Spleen (tissue), 7 donors: ENCODE data around the gene TNS2.

ENCODE experiments used
- POLR2A ChIP-seq, 3 donors: fragments of 450-650 bp; IDR thresholded peaks; one replicate each; pipeline ENCODE4 v1.5.1; 2017; ENCODE audit warnings: antibody characterized with exemption in 3 of 3, mild to moderate bottlenecking in 1 of 3
- TF ChIP-seq, protein P1 (sequence below), 11 experiments: fragments of 200-600 bp in 7 of 11; fragments of 450-650 bp in 4 of 11; sonication (generic) in 4 of 11; IDR thresholded peaks in 8 of 11; conservative IDR thresholded peaks in 3 of 11; 1 replicate in 7 of 11; 2 replicates in 4 of 11; pipeline versions ENCODE4 v1.4.0 to v1.8.0; 2016 to 2021; ENCODE audit warnings: antibody characterized with exemption in 11 of 11, inconsistent platforms in 4 of 11, mild to moderate bottlenecking in 1 of 11
- donor health status: DM: no; HTN: no; CAD: no; lungs with moderate emphysema.
- donor health status: DM: no; HTN: no; CAD: no.
- donor health status: DM: no; HTN: no; CAD: no.

DNA sequence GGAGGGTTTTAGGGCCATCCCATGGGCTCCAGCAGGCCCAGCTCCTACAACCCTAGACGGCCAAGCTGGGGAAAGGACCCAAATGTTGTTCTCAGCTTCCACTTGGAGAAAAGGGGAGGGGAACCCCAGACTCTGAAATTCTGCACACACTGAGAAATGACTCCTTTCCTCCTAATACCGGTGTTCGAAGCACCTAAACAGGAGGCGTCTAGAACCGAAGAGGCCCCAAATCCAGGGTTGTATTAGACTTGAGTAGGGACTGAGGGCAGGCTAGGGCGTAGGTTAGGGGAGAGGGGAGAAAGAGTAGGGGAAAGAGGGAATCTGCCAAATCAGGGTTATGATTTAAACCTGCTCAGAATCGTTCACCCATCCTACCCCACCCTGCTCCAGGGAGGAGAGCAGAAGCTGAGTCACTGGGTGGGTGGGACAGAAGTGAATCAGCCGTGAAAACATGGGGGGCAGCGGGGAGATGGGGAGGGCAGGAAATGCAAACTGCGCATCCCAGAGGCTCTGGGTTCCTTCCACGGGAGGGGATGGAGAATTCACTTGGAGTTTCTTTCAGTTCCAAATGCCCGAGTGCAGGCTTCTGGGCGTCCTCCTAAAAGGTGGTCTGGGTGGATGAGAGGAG, 48.6 kb downstream of the TNS2 start:
- TF ChIP-seq, protein P1, sequence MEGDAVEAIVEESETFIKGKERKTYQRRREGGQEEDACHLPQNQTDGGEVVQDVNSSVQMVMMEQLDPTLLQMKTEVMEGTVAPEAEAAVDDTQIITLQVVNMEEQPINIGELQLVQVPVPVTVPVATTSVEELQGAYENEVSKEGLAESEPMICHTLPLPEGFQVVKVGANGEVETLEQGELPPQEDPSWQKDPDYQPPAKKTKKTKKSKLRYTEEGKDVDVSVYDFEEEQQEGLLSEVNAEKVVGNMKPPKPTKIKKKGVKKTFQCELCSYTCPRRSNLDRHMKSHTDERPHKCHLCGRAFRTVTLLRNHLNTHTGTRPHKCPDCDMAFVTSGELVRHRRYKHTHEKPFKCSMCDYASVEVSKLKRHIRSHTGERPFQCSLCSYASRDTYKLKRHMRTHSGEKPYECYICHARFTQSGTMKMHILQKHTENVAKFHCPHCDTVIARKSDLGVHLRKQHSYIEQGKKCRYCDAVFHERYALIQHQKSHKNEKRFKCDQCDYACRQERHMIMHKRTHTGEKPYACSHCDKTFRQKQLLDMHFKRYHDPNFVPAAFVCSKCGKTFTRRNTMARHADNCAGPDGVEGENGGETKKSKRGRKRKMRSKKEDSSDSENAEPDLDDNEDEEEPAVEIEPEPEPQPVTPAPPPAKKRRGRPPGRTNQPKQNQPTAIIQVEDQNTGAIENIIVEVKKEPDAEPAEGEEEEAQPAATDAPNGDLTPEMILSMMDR (IDR thresholded peaks at IDR 0.05 in 8 of 11, conservative IDR thresholded peaks at IDR 0.05 in 3 of 11): no peak
- no peak for TF ChIP-seq POLR2A (IDR thresholded peaks at IDR 0.05)
